ENCODE measurements around the gene OR10V1. TPM values are rescaled to one million over a fixed set of nuclear protein-coding genes. Genes with fewer than 3 reads are reported as not detected.
"Not testable (repeated sequence)": the region's sequence is repeated elsewhere in the genome, so short reads cannot be mapped to it uniquely, and the experiment has no call there.

OR10V1 gene
- total and polyA plus RNA-seq, 9 of the 15 experiments (the other 6 are each of a cell fraction or from before 2014, with no cell fraction given) = not detected

DNA sequence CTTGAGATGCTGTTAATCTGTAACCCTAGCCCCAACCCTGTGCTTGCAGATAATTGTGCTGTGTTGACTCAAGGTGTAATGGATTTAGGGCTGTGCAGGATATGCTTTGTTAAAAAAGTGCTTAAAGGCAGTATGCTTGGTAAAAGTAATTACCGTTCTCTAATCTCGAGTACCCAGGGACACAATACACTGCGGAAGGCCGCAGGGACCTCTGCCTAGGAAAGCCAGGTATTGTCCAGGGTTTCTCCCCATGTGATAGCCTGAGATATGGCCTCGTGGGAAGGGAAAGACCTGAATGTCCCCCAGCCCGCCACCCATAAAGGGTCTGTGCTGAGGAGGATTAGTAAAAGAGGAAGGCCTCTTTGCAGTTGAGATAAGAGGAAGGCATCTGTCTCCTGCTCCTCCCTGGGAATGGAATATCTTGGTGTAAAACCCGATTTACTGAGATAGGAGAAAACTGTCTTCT is 32.4 kb downstream of the OR10V1 start (continued):
- peak; percentile 97 for TF ChIP-seq TCF3 (CRISPR knock-in tag; IDR thresholded peaks at IDR 0.05)
- peak; percentile 82 for TF ChIP-seq NFIC (IDR thresholded peaks at IDR 0.05)
- peak; percentile 73 to 83 for TF ChIP-seq KDM1A (IDR thresholded peaks at IDR 0.05)
- TF ChIP-seq MYC (IDR thresholded peaks at IDR 0.05; ENCODE audit: low read depth, low read length) = peak; percentile 26; the same call in 1 of the 2 replicates
- not testable (repeated sequence) for TF ChIP-seq MYC (CRISPR knock-in tag; IDR thresholded peaks at IDR 0.05; ENCODE audit: borderline replicate concordance, low read depth); FOXM1 (CRISPR knock-in tag; IDR thresholded peaks at IDR 0.05; ENCODE audit: low read depth); TEAD4 (CRISPR knock-in tag; IDR thresholded peaks at IDR 0.05; ENCODE audit: borderline replicate concordance)
- TF ChIP-seq HDAC3 (IDR thresholded peaks at IDR 0.05; ENCODE audit: borderline replicate concordance, partially characterized antibody) = peak; percentile 63
- TF ChIP-seq GATAD2A (IDR thresholded peaks at IDR 0.05) = peak; percentile 83
- peak; percentile 77 for TF ChIP-seq DPF2 (IDR thresholded peaks at IDR 0.05)
- TF ChIP-seq, protein P1, sequence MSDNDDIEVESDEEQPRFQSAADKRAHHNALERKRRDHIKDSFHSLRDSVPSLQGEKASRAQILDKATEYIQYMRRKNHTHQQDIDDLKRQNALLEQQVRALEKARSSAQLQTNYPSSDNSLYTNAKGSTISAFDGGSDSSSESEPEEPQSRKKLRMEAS (CRISPR knock-in tag; IDR thresholded peaks at IDR 0.05) = peak; percentile 91
- peak; percentile 39; the same call in 1 of the 2 replicates for TF ChIP-seq ZBTB7A (IDR thresholded peaks at IDR 0.05; ENCODE audit: borderline replicate concordance, control insufficient read depth, low read depth, low read length)
- TF ChIP-seq DMBX1 (CRISPR knock-in tag; IDR thresholded peaks at IDR 0.05; ENCODE audit: borderline replicate concordance) = peak; percentile 88; the same call in 1 of the 2 replicates
- TF ChIP-seq BCOR (IDR thresholded peaks at IDR 0.05) = 0 out of 2 replicates have a peak, but pooled peaks have one; percentile 13
- TF ChIP-seq, protein P2, sequence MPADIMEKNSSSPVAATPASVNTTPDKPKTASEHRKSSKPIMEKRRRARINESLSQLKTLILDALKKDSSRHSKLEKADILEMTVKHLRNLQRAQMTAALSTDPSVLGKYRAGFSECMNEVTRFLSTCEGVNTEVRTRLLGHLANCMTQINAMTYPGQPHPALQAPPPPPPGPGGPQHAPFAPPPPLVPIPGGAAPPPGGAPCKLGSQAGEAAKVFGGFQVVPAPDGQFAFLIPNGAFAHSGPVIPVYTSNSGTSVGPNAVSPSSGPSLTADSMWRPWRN (IDR thresholded peaks at IDR 0.05; ENCODE audit: low read depth) = peak; percentile 22; the same call in 1 of the 2 replicates
- peak; percentile 53; the same call in 1 of the 2 replicates for TF ChIP-seq ZNF274 (IDR thresholded peaks at IDR 0.05; ENCODE audit: borderline replicate concordance, low read depth, low read length)
- TF ChIP-seq, protein P3, sequence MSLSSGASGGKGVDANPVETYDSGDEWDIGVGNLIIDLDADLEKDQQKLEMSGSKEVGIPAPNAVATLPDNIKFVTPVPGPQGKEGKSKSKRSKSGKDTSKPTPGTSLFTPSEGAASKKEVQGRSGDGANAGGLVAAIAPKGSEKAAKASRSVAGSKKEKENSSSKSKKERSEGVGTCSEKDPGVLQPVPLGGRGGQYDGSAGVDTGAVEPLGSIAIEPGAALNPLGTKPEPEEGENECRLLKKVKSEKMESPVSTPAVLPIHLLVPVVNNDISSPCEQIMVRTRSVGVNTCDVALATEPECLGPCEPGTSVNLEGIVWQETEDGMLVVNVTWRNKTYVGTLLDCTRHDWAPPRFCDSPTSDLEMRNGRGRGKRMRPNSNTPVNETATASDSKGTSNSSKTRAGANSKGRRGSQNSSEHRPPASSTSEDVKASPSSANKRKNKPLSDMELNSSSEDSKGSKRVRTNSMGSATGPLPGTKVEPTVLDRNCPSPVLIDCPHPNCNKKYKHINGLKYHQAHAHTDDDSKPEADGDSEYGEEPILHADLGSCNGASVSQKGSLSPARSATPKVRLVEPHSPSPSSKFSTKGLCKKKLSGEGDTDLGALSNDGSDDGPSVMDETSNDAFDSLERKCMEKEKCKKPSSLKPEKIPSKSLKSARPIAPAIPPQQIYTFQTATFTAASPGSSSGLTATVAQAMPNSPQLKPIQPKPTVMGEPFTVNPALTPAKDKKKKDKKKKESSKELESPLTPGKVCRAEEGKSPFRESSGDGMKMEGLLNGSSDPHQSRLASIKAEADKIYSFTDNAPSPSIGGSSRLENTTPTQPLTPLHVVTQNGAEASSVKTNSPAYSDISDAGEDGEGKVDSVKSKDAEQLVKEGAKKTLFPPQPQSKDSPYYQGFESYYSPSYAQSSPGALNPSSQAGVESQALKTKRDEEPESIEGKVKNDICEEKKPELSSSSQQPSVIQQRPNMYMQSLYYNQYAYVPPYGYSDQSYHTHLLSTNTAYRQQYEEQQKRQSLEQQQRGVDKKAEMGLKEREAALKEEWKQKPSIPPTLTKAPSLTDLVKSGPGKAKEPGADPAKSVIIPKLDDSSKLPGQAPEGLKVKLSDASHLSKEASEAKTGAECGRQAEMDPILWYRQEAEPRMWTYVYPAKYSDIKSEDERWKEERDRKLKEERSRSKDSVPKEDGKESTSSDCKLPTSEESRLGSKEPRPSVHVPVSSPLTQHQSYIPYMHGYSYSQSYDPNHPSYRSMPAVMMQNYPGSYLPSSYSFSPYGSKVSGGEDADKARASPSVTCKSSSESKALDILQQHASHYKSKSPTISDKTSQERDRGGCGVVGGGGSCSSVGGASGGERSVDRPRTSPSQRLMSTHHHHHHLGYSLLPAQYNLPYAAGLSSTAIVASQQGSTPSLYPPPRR (CRISPR knock-in tag; IDR thresholded peaks at IDR 0.05; ENCODE audit: borderline replicate concordance) = 0 out of 2 replicates have a peak, but pooled peaks have one; percentile 64
- TF ChIP-seq FOXA3 (CRISPR knock-in tag; conservative IDR thresholded peaks at IDR 0.05 in 1 of 2, IDR thresholded peaks at IDR 0.05 in 1 of 2) = peak; percentile 94 to 98
- peak; percentile 67; the same call in 1 of the 2 replicates for TF ChIP-seq NCOA1 (IDR thresholded peaks at IDR 0.05; ENCODE audit: low read depth)
- TF ChIP-seq, protein P4, sequence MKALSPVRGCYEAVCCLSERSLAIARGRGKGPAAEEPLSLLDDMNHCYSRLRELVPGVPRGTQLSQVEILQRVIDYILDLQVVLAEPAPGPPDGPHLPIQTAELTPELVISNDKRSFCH (CRISPR knock-in tag; IDR thresholded peaks at IDR 0.05) = not testable (repeated sequence)
- TF ChIP-seq, protein P4 (tag; IDR thresholded peaks at IDR 0.05) = peak; percentile 83
- TF ChIP-seq SMARCE1 (IDR thresholded peaks at IDR 0.05) = peak; percentile 84
- TF ChIP-seq MTA3 (IDR thresholded peaks at IDR 0.05; ENCODE audit: borderline replicate concordance) = peak; percentile 61
- TF ChIP-seq FOXM1 (IDR thresholded peaks at IDR 0.05; ENCODE audit: low read depth) = peak; percentile 65
- TF ChIP-seq TEAD4 (IDR thresholded peaks at IDR 0.05; ENCODE audit: low read length) = peak; percentile 87
